GM18873 (cell line): Measurements from ENCODE around the gene CKAP4.

Experiments
- ATAC-seq: cut with Tn5 transposase; IDR thresholded peaks from one replicate; pipeline ENCODE4 v1.9.1; 2021; ENCODE audit warnings: mild to moderate bottlenecking, moderate library complexity, moderate number of reproducible peaks; ENCODE audit not compliant: unreplicated experiment, low FRiP score

CKAP4 gene

GRCh38 chr12:106246891-106247673 lies 738 bp downstream of the CKAP4 start:
- ATAC-seq = no peak

GRCh38 chr12:106245767-106246166 lies 2.1 kb downstream of the CKAP4 start:
- ATAC-seq = no peak

- ATAC-seq = no peak
Observed at GRCh38 chr12:106243620-106244019, 4.2 kb downstream of the CKAP4 start.

GRCh38 chr12:106240821-106241220 lies 7.0 kb downstream of the CKAP4 start:
- ATAC-seq = no peak

- ATAC-seq = no peak
Observed at GRCh38 chr12:106239951-106240335, 7.9 kb downstream of the CKAP4 start.

- no peak for ATAC-seq
Observed at GRCh38 chr12:106239241-106239950, 8.4 kb downstream of the CKAP4 start.

GRCh38 chr12:106238146-106238545 lies 9.7 kb downstream of the CKAP4 start:
- ATAC-seq = no peak

- no peak for ATAC-seq
Observed at GRCh38 chr12:106235770-106236169, 12.1 kb downstream of the CKAP4 start.

- ATAC-seq = no peak
Observed at GRCh38 chr12:106234449-106234848, 13.4 kb downstream of the CKAP4 start.

GRCh38 chr12:106233011-106233410 lies 14.8 kb downstream of the CKAP4 start:
- ATAC-seq = no peak

GRCh38 chr12:106229036-106229591 lies 18.7 kb downstream of the CKAP4 start:
- no peak for ATAC-seq

GRCh38 chr12:106228320-106228710 lies 19.5 kb downstream of the CKAP4 start:
- ATAC-seq = no peak

- no peak for ATAC-seq
Observed at GRCh38 chr12:106227641-106228319, 20.0 kb downstream of the CKAP4 start.

GRCh38 chr12:106226884-106227640 lies 20.8 kb downstream of the CKAP4 start:
- no peak for ATAC-seq

GRCh38 chr12:106224355-106224706 lies 23.5 kb downstream of the CKAP4 start:
- ATAC-seq = no peak

- no peak for ATAC-seq
Observed at GRCh38 chr12:106223485-106224354, 24.1 kb downstream of the CKAP4 start.

- ATAC-seq = no peak
Observed at GRCh38 chr12:106220536-106220935, 27.3 kb downstream of the CKAP4 start.

- ATAC-seq = no peak
Observed at GRCh38 chr12:106219043-106219442, 28.8 kb downstream of the CKAP4 start.

GRCh38 chr12:106217706-106218105 lies 30.1 kb downstream of the CKAP4 start:
- ATAC-seq = no peak

GRCh38 chr12:106214571-106214970 lies 33.2 kb downstream of the CKAP4 start:
- ATAC-seq = no peak
